HepG2 (cell line): ENCODE data around the gene FAM163B. TPM values are rescaled to one million over a fixed set of nuclear protein-coding genes. Genes with fewer than 3 reads are reported as not detected.
A peak's percentile ranks its signal among the peaks of the same experiment; 100 is the strongest.

Experiments used
- ATAC-seq: fragments of 200-7000 bp; cut with Tn5 transposase; 3 replicates; pipeline ENCODE4 v1.9.1; 2020; ENCODE audit warnings: mild to moderate bottlenecking, moderate library complexity
- BruUV-seq: library from RNA; stranded (reverse); fragments of 400-500 nt; replicated peaks from 2 replicates; lab custom pipeline; 2021; lab: Mats Ljungman, UMichigan
- CTCF ChIA-PET: fragments of 300-600 bp; formaldehyde crosslinking; extraction: SDS; loops from one replicate; lab custom pipeline; 2021; ENCODE audit warnings: low total read pairs, inconsistent platforms, low intra/inter-chr PET ratio; lab: Yijun Ruan, JAX
- POLR2A ChIA-PET: fragments of 350-600 bp; sonication (Branson Sonifier 250); formaldehyde crosslinking; loops from one replicate; lab custom pipeline; 2020; ENCODE audit warnings: antibody characterized with exemption, inconsistent platforms; lab: Yijun Ruan, JAX
- DNase-seq: peaks from one replicate; pipeline ENCODE4 v3.0.0-alpha.2; 2015; ENCODE audit warnings: low spot score
- FAIRE-seq: peaks from 3 replicates; lab custom pipeline; 2011; peaks lifted over from hg19 to GRCh38; lab: Jason Lieb, UNC
- H2AFZ ChIP-seq: one replicate; pipeline ENCODE4 v1.6.1; 2011; ENCODE audit warnings: low read length, inconsistent platforms
- H3K27ac ChIP-seq: fragments of 300-600 bp; 3 replicates; pipeline ENCODE4 v1.8.0; 2011; ENCODE audit warnings: mixed run types, mild to moderate bottlenecking, mixed read lengths, low read length, inconsistent platforms; ENCODE audit not compliant: insufficient read depth; ENCODE audit errors: extremely low read length
- H3K27me3 ChIP-seq, 2 experiments: fragments of 200-600 bp in 1 of 2; 2 replicates in 1 of 2; 3 replicates in 1 of 2; pipeline versions ENCODE4 v1.6.0 to v1.8.0; 2011; ENCODE audit warnings: low read length in 2 of 2, mild to moderate bottlenecking in 2 of 2, moderate library complexity in 2 of 2, inconsistent platforms in 1 of 2; ENCODE audit not compliant: insufficient read depth in 2 of 2, control insufficient read depth in 1 of 2
- H3K36me3 ChIP-seq, 2 experiments: fragments of 200-600 bp in 1 of 2; replicated peaks in 1 of 2; 2 replicates in 1 of 2; 3 replicates in 1 of 2; pipeline versions ENCODE4 v1.5.1 to v1.8.0; 2011; ENCODE audit warnings: low read length in 2 of 2, inconsistent platforms in 1 of 2; ENCODE audit not compliant: insufficient read depth in 2 of 2, control insufficient read depth in 1 of 2
- H3K4me1 ChIP-seq: 2 replicates; pipeline ENCODE4 v1.5.1; 2012; ENCODE audit warnings: low read length, inconsistent platforms; ENCODE audit not compliant: insufficient read depth
- H3K4me2 ChIP-seq: 2 replicates; pipeline ENCODE4 v1.6.0; 2011; ENCODE audit warnings: low read depth, low read length, inconsistent platforms
- H3K4me3 ChIP-seq, 3 experiments: fragments of 200-600 bp in 1 of 3; sonication (generic), shearing (Covaris generic) in 1 of 3; replicated peaks in 1 of 3; 2 replicates each; pipeline ENCODE4 v1.5.1; 2011 to 2016; ENCODE audit warnings: low read length in 3 of 3, inconsistent platforms in 2 of 3, low read depth in 2 of 3, mild to moderate bottlenecking in 2 of 3, control low read depth in 1 of 3, mixed read lengths in 1 of 3; ENCODE audit not compliant: insufficient read depth in 1 of 3
- H3K79me2 ChIP-seq: one replicate; pipeline ENCODE4 v1.6.1; 2011; ENCODE audit warnings: low read length, inconsistent platforms; ENCODE audit not compliant: insufficient read depth
- H3K9ac ChIP-seq: 2 replicates; pipeline ENCODE4 v1.6.0; 2011; ENCODE audit warnings: mild to moderate bottlenecking, low read depth, low read length, inconsistent platforms; ENCODE audit not compliant: insufficient read depth
- H3K9me3 ChIP-seq: 2 replicates; pipeline ENCODE4 v1.5.1; 2012; ENCODE audit warnings: mild to moderate bottlenecking, low read length
- H4K20me1 ChIP-seq: 2 replicates; pipeline ENCODE4 v1.6.0; 2011; ENCODE audit warnings: inconsistent platforms, mild to moderate bottlenecking, low read length, moderate library complexity; ENCODE audit not compliant: insufficient read depth
- ATRX ChIP-seq: sonication (generic); formaldehyde crosslinking; IDR thresholded peaks from 2 replicates; pipeline ENCODE4 v1.4.0; 2020; ENCODE audit warnings: missing genetic modification reagents, borderline replicate concordance
- MAFF ChIP-seq: IDR thresholded peaks from 2 replicates; pipeline ENCODE4 v1.6.1; 2011; ENCODE audit warnings: low read depth, low read length, improper control_type of control experiment
- MXI1 ChIP-seq: IDR thresholded peaks from 3 replicates; pipeline ENCODE4 v1.6.1; 2012; ENCODE audit warnings: low read depth, low read length, inconsistent platforms, borderline replicate concordance
- SP4 ChIP-seq: sonication (generic); formaldehyde crosslinking; IDR thresholded peaks from 2 replicates; pipeline ENCODE4 v1.8.1; 2023; ENCODE audit warnings: mild to moderate bottlenecking, missing genetic modification reagents
- TBP ChIP-seq: sonication (generic); formaldehyde crosslinking; IDR thresholded peaks from 2 replicates; pipeline ENCODE4 v1.5.0; 2020; ENCODE audit warnings: missing genetic modification reagents
- ZBTB33 ChIP-seq: sonication (generic); formaldehyde crosslinking; IDR thresholded peaks from 2 replicates; pipeline ENCODE4 v1.4.0; 2020; ENCODE audit warnings: missing genetic modification reagents
- ZNF530 ChIP-seq: sonication (generic); formaldehyde crosslinking; IDR thresholded peaks from 2 replicates; pipeline ENCODE4 v1.5.0; 2020; ENCODE audit warnings: low read depth, mild to moderate bottlenecking, missing genetic modification reagents
- ZNF629 ChIP-seq: sonication (generic); formaldehyde crosslinking; conservative IDR thresholded peaks from 2 replicates; pipeline ENCODE4 v1.5.0; 2020; ENCODE audit warnings: missing genetic modification reagents
- ZNF770 ChIP-seq: sonication (generic); formaldehyde crosslinking; IDR thresholded peaks from 2 replicates; pipeline ENCODE4 v1.5.0; 2020; ENCODE audit warnings: mild to moderate bottlenecking, missing genetic modification reagents
- WGBS: methylation state at CpG from one replicate; pipeline ENCODE4 v1.1.6; 2017; ENCODE audit warnings: low lambda C conversion rate; 5-methylcytosine and 5-hydroxymethylcytosine counted together
- in situ Hi-C: cut with HindIII; loops from 2 replicates; pipeline ENCODE4 v1.10.0; 2017; ENCODE audit warnings: low pct_unique_long_range_greater_than_20kb; ENCODE audit not compliant: extremely low pct_ligation_motif_present
- intact Hi-C: fragments of 100-400 bp; cut with micrococcal nuclease; formaldehyde crosslinking; loops from one replicate; pipeline ENCODE4 v1.10.0; 2022; ENCODE audit not compliant: unreplicated experiment
- polyA plus RNA-seq, 8 experiments: library from polyadenylated mRNA; depleted of rRNA in 3 of 8; stranded (reverse) in 7 of 8; unstranded in 1 of 8; fragments of >200 nt; fragmentation: Illumina TruSeq in 4 of 8; extraction: Trizol in 4 of 8; gene quantifications; 2 replicates each; pipeline versions ENCODE4 v1.2.1 to v1.2.3, GENCODE V29; 2011 to 2016; ENCODE audit warnings: low read depth in 4 of 8, missing spikeins in 1 of 8, mixed read lengths in 1 of 8; ENCODE audit not compliant: insufficient read depth in 1 of 8
- total RNA-seq, 5 experiments: library from RNA; depleted of rRNA; stranded (reverse); fragments of >200 nt; fragmentation: Illumina TruSeq; extraction: Trizol; gene quantifications; 2 replicates each; pipeline ENCODE4 v1.2.3, GENCODE V29; 2016; ENCODE audit warnings: low read depth in 1 of 5

FAM163B gene
- total and polyA plus RNA-seq, 2 of the 13 experiments (the other 11 are each of a cell fraction or from before 2014, with no cell fraction given) = not detected

GRCh38 chr9:133584167-133584558 is 25.0 kb downstream of the FAM163B start:
- CTCF ChIA-PET = no interaction called here
- FAIRE-seq = no peak
- H2AFZ ChIP-seq = no peak overlapping the region

GRCh38 chr9:133583586-133583985 is 25.6 kb downstream of the FAM163B start:
- Histone ChIP-seq H3K4me1 (no peaks in the 10 kb centered on the region), H3K27me3 (peaks cover 26 to 85% of the 10 kb centered on the region in 2 experiments), H3K9me3 (no peaks in the 10 kb centered on the region), H3K4me3 (no peak overlapping the region), H3K4me2 (no peak overlapping the region), H4K20me1 (no peaks in the 10 kb centered on the region), H3K27ac (no peak overlapping the region), H3K79me2 (no peaks in the 10 kb centered on the region), H2AFZ (no peak overlapping the region), H3K9ac (no peak overlapping the region), H3K36me3 (no peaks in the 10 kb centered on the region)
- ChIA-PET CTCF (no interaction called here), POLR2A (no interaction called here)
- TF ChIP-seq SP4 = no peak
- TF ChIP-seq MAFF = no peak
- no peak for TF ChIP-seq ZBTB33 (CRISPR knock-in tag)
- TF ChIP-seq ZNF770 (CRISPR knock-in tag) = peak; percentile 35; the same call in 1 of the 2 replicates
- no peak for TF ChIP-seq MXI1
- no peak for TF ChIP-seq ATRX (CRISPR knock-in tag)
- no peak for TF ChIP-seq TBP (CRISPR knock-in tag)
- in situ Hi-C loops (no loop called here), intact Hi-C loops (no loop called here)
- WGBS = 0% methylated on average over 2 of the region's 23 CpGs
- DNase-seq (no peak), FAIRE-seq (no peak), ATAC-seq (no peak)
- no TSS peak for BruUV-seq

More at GRCh38 chr9:133584167-133584558, 25.0 kb downstream of the FAM163B start:
- TF ChIP-seq ZNF629 (CRISPR knock-in tag) (peak; percentile 78), ZNF530 (CRISPR knock-in tag) (no peak)
- in situ Hi-C loops = no loop called here
- no peak overlapping the region for H3K4me2 ChIP-seq
- no peaks in the 10 kb centered on the region for H3K36me3 ChIP-seq
- H3K9me3 ChIP-seq = no peaks in the 10 kb centered on the region
- BruUV-seq = no TSS peak
- peaks cover 24 to 81% of the 10 kb centered on the region in 2 experiments for H3K27me3 ChIP-seq
- ATAC-seq (no peak), DNase-seq (no peak)
- no peaks in the 10 kb centered on the region for H4K20me1 ChIP-seq
- 13% methylated on average over 5 of the region's 5 CpGs for WGBS
- H3K4me1 ChIP-seq = no peaks in the 10 kb centered on the region
- no peak overlapping the region for H3K4me3 ChIP-seq
- intact Hi-C loops = no loop called here
- POLR2A ChIA-PET = no interaction called here
- H3K27ac ChIP-seq = no peak overlapping the region
- no peaks in the 10 kb centered on the region for H3K79me2 ChIP-seq
- no peak overlapping the region for H3K9ac ChIP-seq
